GM13977 (cell line): Measurements from ENCODE around the gene U2AF2.

Source experiments
- DNase-seq: peaks from one replicate; pipeline ENCODE4 v3.0.0; 2012; ENCODE audit warnings: low spot score
- in situ Hi-C: fragments of 300-500 bp; cut with MboI; formaldehyde crosslinking; loops from one replicate; pipeline ENCODE4 v1.12.0; 2022; ENCODE audit warnings: low sequenced_read_pairs, low pct_unique_long_range_greater_than_20kb, mixed read lengths, inconsistent platforms; ENCODE audit not compliant: unreplicated experiment
- TF ChIP-seq, protein P1 (sequence below): IDR thresholded peaks from 2 replicates; pipeline ENCODE4 v1.5.1; 2012; ENCODE audit warnings: mild to moderate bottlenecking, control low read depth; ENCODE audit not compliant: insufficient read depth; ENCODE audit errors: extremely low read depth, missing control alignments

Gene U2AF2

DNA sequence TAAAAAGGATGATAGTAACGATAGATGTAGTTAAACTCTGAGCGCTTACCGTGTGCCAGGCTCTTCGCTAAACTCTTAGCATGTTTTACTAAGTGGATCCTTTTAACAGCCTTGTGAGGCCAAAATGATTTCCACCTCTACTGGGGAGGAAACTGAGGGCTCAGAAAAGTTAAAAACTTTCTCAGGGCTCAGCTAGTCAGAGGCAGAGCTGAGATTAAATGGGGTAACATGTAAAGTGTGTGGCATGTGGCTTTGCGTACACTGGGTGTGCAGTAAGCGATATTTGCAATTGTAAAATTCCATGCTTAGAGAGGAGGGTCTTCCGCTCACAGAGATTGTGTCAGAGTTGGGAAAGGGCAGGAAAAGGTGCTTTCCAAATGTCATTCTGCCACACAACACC lies 1.7 kb downstream of the U2AF2 start:
- in situ Hi-C loops: no loop called here
- DNase-seq: no peak
- TF ChIP-seq, protein P1, sequence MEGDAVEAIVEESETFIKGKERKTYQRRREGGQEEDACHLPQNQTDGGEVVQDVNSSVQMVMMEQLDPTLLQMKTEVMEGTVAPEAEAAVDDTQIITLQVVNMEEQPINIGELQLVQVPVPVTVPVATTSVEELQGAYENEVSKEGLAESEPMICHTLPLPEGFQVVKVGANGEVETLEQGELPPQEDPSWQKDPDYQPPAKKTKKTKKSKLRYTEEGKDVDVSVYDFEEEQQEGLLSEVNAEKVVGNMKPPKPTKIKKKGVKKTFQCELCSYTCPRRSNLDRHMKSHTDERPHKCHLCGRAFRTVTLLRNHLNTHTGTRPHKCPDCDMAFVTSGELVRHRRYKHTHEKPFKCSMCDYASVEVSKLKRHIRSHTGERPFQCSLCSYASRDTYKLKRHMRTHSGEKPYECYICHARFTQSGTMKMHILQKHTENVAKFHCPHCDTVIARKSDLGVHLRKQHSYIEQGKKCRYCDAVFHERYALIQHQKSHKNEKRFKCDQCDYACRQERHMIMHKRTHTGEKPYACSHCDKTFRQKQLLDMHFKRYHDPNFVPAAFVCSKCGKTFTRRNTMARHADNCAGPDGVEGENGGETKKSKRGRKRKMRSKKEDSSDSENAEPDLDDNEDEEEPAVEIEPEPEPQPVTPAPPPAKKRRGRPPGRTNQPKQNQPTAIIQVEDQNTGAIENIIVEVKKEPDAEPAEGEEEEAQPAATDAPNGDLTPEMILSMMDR: no peak

DNA sequence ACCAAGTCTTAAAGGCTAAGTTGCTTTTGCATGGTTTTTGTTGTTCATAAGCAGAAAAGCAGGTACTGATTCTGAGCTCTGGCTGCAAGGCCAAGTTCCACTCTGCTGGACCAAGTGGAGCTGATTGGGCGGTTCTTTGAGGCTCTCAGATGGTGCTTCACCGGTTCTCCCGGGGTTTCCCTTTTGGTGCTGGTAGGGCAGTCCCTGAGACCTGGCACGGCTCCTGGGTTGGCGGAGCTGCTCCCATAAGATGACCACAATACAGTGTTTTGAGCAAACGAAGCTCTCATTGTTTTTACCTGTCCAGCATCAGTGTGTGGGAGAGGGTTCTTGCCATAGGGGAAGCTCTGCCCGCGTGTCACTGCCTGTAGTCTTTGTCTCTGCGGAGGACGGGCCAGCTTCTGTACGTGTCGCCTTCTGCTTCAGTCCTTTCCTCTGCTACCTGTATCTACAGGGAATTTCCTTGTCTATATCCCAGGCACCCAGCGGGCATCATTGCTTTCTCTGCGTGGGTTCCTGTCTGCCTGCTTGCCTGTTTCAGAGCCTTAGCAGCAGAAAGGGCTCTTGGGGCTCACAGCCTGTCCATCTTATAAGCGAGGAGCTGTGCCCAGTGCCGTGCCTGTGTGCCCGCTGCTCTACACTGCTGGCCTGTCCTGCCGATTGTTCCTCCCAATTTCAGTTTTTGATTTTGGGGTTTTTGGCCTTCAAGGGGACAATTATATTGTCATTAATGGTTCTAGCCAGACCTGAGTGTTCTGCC lies 2.3 kb downstream of the U2AF2 start:
- TF ChIP-seq, protein P1: no peak
- DNase-seq: no peak
- in situ Hi-C loops: no loop called here

DNA sequence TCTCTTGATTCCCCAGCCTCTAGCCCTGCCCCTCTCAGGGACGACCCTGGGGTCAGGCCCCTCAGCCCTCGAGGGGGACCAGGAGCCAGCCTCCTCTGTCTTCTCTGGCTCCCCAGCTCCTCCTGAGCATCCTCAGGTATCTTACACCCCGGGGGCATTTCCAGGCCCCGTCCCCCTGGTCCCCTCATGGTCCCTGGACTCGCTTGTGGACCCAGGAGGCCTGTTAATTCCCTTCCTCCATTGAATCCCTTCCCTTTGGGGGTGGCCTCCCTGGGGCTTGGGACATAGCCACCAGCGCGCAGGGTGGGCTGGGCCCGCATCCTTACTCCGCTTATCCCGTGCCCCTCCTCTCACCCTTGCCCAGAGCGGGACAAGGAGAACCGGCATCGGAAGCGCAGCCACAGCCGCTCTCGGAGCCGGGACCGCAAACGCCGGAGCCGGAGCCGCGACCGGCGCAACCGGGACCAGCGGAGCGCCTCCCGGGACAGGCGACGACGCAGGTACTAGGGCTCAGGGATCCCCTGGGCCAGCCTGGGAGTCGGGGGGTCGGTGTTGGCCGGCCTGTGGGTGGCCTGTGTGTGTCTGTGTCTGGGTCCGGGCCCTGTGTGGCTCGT lies 4.1 kb downstream of the U2AF2 start:
- no peak for DNase-seq
- in situ Hi-C loops: no loop called here
- TF ChIP-seq, protein P1: no peak

DNA sequence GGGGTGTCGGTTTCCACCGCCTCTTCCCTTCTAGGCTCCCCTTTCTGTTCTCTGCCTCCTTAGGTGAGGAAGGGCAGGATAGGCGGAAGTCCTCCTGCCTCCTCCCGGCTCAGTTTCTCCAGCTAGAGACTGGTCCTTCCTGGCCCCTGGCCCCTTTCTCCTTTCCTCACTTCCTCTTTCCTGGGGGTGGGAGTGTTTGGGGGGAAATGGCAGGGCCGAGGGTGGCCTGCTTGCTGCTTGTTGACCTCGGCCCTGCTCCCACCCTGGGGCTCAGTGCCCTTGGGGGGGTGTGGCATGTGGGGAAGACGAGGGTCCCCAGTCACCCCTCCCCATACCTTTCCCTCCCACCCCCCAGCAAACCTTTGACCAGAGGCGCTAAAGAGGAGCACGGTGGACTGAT lies 5.0 kb downstream of the U2AF2 start:
- in situ Hi-C loops: no loop called here
- no peak for DNase-seq
- TF ChIP-seq, protein P1: no peak

DNA sequence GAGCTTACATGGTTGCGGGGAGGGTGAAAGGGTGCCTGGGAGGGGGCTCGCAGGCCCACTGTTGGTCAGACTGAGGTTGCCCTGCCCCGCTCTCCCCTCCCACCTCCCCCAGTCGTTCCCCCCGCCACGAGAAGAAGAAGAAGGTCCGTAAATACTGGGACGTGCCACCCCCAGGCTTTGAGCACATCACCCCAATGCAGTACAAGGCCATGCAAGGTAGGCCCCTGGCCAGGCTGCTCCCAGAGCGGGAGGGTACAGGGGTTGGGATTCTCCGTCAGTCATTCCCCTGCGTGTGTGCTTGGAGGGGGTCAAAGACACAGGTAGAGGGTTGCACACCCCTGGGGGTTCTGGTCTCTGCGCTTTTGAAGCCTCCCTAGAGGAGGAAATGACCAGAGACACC lies 5.6 kb downstream of the U2AF2 start:
- TF ChIP-seq, protein P1: no peak
- in situ Hi-C loops: no loop called here
- DNase-seq: no peak

DNA sequence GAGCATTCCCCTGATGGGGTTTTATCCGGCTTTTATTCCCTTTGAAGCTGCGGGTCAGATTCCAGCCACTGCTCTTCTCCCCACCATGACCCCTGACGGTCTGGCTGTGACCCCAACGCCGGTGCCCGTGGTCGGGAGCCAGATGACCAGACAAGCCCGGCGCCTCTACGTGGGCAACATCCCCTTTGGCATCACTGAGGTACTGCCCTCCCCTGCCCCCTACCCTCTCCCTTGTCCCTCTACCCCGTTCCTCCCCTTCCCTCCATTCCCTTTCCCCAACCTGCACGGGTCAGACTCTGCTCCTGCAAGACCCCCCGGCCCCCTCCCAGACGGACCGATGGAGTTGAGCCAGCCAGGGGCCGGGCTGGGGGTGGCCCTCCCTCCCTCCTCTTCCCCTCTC lies 6.2 kb downstream of the U2AF2 start:
- in situ Hi-C loops: no loop called here
- DNase-seq: no peak
- TF ChIP-seq, protein P1: no peak

DNA sequence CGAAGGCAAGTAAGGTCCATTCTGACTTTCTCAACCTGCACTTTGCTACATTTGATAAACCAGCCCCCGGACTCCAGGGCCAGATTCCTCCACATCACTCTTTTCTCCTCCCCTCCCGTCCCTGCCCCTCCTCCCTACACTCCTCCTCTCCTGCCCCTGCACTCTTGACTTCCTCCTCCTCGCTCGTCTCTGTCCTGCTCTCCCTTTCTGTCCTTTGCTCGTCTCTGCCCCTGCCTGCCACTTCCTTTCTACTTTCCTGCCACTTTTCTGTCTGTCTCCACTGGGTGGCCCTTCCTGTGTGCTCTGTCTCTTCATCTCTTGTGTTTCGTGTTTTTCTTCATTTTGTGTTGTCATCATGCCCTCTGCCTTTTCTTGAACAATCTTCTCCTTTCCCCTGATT lies 7.0 kb downstream of the U2AF2 start:
- in situ Hi-C loops: no loop called here
- TF ChIP-seq, protein P1: no peak
- no peak for DNase-seq
